ENCODE data around the gene BECN2.
A peak's percentile ranks its signal among the peaks of the same experiment; 100 is the strongest.
"Not testable (repeated sequence)": the region's sequence is repeated elsewhere in the genome, so short reads cannot be mapped to it uniquely, and the experiment has no call there.

The BECN2 gene

DNA sequence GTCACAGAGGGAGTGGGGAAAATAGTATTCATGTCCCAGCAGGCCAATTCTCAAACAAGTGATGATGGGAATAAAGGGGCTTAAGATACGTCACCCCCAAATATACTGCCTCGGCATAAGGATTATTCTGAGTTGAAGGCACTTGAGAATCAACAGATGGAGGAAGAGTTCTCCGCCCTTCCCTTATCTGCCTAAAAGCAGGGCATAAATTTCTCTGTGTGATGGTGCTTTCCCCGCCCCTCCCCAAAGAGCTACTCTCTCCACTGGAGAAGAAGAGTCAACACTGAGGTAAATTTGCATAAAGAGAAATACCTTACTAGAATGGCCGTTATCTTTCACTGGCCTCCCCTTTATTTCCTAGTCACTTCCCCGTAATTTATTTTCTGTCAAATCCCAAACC is 18.7 kb downstream of the BECN2 start:
- no peak for DNase-seq (ENCODE audit: low read depth in 1 of 2, low spot score in 1 of 2)

DNA sequence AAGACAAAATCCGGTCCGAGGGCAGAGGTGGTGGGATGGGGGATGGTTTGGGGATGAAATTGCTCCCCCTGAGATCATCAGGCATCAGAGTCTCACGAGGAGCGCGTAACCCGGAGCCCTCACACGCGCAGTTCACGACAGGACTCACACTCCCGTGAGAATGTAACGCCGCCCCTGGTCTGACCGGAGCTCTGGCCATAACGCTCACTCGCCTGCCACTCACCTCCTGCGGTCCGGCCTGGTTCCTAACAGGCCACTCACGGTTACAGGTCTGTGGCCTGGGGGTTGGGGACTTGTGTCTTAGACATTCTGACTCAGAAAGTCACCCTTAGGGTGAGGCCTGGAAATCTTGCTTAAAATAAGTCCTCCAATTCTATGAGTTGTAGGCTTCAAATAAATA is 21.5 kb downstream of the BECN2 start:
- no peak for DNase-seq (ENCODE audit: low read depth in 1 of 2, low spot score in 1 of 2)

DNA sequence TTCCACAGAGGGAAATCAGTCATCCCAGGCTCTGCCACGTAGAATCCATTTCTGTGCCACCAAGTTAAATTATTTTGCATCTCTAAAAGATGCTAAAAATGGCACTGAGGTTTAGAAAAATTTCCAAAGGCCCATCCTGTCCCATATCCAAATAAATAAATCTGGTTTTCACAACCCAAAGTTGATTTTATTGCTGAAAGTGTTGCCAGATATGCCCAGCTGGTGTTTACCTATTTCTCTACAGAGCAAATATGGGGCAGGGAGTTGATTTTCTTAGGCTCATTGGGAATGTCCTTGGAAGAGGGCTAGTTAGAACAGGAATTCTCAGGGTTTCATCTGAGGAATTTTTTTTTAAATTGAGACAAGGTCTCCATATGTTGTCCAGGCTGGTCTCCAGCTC is 22.4 kb downstream of the BECN2 start:
- no peak for DNase-seq (ENCODE audit: low read depth in 1 of 2, low spot score in 1 of 2)

DNA sequence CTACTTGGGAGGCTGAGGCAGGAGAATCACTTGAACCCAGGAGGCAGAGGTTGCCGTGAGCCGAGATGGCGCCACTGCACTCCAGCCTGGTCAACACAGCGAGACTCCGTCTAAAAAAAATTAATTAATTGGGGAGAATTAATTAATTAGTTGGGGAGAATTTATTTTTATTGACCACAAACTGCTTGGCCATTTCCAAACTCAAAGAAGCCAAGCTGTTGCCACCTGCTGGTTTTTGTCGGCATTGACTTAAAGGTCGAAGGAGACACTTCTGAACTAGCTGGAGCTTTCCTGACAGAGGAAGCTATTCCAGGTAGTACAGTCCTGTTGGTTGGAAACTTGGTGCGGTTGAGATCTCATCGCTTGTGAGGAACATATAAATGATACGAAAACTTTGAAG is 28.2 kb downstream of the BECN2 start:
- DNase-seq (ENCODE audit: low read depth in 1 of 2, low spot score in 1 of 2), result no peak

DNA sequence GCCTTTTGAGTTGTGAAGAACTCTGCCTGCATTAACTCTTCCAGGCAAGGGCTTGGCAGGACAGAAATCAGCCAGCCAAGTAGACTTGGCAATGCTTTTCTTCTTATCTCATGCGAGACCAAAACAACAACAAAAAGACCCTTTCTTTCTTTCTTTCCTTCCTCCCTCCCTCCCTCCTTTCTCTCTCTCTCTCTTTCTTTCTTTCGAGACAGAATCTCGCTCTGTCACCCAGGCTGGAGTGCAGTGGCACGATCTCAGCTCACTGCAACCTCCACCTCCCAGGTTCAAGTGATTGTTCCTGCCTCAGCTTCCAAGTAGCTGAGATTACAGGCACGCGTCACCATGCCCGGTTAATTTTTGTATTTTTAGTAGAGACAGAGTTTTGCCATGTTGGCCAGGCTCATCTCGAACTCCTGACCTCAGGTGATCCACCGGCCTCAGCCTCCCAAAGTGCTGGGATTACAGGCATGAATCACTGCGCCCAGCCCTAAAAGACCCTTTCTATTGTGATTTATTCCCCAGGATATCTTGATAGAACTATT is 30.9 kb downstream of the BECN2 start:
- not testable (repeated sequence) for DNase-seq (ENCODE audit: low read depth in 1 of 2, low spot score in 1 of 2)

DNA sequence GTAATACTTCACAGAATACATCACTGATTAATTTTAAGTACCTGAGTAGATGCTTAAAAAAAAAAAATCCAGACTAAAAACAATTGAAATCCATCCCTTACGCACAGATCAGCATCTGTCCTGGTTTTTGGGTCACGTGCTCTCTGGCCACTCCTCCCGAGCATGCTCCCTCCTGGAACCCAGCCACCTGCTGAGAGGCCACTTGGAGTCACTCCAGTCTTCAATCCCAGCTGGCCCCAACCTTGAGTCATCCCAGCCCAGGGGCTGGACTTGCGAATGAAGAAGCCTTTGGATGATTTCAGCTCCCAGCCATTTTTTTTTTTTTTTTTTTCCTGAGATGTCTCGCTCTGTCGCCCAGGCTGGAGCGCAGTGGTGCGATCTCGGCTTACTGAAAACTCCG is 32.5 kb downstream of the BECN2 start:
- no peak for DNase-seq (ENCODE audit: low read depth in 1 of 2, low spot score in 1 of 2)

DNA sequence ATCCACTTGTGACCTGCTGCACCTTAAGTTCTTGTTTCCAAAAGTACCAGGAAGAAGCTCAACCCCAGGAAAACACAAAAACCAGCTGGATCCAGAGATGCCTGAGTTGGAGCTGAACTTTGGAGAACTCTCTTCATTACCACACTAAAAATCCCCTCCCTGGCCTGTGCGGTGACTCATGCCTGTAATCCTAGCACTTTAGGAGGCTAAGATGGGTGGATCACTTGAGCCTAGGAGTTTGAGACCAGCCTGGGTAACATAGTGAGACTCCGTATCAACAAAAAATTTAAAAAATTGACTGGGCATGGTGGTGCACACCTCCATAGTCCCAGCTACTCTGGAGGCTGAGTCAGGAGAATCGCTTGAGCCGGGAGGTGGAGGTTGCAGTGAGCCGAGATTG is 35.2 kb downstream of the BECN2 start:
- DNase-seq (ENCODE audit: low read depth in 1 of 2, low spot score in 1 of 2), result no peak

DNA sequence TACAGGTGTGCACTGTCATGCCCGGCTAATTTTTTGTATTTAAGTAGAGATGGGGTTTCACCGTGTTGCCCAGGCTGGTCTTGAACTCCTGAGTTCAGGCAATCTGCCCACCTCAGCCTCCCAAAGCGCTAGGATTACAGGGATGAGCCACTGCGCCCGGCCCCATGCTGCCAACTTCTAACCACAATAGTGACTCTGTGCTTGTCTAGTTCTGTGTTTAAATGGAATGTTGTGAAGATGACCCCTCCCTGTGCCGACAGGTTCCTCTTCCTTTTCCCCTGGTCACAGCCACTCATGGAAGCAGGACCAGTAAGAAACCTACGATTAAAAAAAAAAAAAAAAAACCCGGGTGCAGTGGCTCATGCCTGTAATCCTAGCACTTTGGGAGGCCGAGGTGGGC is 36.6 kb downstream of the BECN2 start:
- no peak for DNase-seq (ENCODE audit: low read depth in 1 of 2, low spot score in 1 of 2)

DNA sequence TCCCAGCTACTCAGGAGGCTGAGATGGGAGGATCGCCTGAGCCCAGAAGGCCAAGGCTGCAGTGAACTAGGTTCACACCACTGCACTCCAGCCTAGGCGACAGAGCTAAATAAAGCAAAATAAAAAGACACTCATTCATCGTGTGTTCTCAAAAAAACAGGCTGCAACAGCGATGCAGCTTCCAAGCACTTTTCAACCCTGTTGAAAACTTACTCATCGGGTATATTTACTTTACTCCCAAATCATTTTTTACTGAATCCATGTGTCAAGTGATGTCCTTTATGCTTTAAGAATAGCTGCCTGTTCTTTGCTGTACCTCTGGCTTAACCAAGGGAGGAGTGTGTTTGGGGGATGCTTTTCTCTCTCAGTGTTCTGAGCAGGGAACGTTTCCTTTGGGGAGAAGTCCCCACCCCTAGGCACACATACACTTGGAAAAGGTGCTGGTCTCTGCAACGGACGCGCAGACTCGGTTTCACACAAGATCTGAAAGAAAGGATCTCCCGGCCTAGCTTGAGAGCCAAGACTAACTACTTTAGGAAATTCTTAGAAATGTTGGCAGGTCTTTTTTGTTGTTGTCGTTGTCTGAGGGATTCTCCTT is 39.9 kb downstream of the BECN2 start:
- DNase-seq (ENCODE audit: low read depth in 1 of 2, low spot score in 1 of 2), result no peak

DNA sequence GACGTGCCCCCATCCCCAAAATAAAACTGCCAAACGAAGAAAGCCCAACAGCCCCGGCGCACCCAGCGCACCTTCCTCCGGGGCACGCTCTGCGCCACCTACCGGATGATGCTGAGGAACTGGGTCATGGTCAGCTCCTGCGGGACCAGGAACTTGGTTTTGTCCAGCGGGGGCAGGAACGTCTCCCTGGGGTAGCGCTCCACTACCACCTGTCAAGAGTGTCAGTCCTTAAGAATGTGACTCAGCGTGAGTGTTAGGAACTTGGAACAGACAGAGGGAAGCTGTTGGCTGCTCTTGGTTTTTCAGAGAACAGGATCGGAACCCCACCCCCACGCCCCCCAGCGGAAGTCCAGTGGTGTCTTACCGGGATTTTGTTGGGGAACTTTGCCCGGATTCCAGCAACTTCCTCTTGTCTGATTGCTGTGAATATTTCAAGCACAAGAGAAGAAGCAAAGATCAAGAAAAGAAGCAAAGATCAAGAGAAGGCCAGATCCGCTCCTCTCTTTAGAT is 40.9 kb downstream of the BECN2 start:
- peak in 1 of 2 donors; percentile 13 for DNase-seq (ENCODE audit: low read depth in 1 of 2, low spot score in 1 of 2)

DNA sequence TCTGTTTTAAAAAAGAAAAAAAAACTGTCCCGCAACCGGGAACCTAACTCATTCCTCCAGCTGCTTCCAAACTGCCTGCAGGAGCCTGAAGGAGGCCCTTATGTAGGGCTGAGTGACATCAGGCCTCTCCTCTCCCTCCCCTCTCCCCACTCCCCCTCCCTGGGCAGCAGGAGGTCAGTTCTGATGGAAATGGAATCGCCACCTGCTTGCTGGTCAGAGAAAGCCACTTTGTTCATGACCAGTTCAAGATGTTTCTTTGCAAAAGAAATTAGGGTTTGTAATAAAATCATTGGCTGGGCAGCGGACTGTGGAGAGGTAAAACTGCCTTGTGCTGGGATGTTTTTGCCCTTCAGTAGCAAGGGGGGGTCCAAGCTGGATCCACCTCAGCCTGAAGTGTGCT is 41.5 kb downstream of the BECN2 start, which contains the start of gene MAP1LC3C:
Gene MAP1LC3C (minus strand): TSS at position 73 of the 400 bp plus-strand sequence. CDS start 90 bp downstream, outside the sequence.
- DNase-seq (ENCODE audit: low read depth in 1 of 2, low spot score in 1 of 2), result no peak

DNA sequence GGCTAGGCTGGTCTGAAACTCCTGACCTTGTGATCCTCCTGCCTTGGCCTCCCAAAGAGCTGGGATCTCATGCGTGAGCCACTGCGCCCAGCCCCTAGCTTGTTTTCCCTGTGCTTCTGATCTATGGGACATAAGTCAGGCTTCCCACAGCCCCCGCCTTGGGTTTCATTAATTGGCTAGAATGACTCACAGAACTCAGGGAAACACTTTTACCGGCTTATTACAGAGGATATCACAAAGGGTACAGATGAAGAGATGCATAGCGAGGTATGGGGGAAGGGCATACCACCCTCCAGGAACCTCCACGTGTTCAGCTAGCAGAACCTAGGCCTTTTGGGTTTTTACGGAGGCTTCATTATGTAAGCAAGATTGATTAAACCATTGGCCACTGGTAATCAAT is 42.9 kb downstream of the BECN2 start:
- no peak for DNase-seq (ENCODE audit: low read depth in 1 of 2, low spot score in 1 of 2)

DNA sequence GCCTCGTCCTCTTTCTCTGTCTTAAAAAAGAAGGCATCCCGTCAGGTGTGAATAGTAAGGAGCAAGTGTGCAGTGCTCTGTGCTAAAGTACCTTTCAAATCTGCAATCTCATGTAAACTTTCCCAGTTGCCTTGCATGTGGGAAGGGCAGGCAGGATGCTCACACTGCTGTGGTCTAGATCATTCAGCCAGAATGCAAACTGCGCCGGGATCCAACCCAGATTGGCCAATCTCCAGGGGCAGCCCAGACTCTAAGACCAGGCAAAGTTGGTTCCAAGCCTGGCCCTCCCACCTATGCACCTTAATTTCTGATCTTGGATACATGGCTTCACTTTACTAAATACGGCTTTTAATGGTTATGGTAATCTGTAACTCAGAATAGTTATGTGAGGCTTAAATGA is 44.5 kb downstream of the BECN2 start:
- no peak for DNase-seq (ENCODE audit: low read depth in 1 of 2, low spot score in 1 of 2)

DNA sequence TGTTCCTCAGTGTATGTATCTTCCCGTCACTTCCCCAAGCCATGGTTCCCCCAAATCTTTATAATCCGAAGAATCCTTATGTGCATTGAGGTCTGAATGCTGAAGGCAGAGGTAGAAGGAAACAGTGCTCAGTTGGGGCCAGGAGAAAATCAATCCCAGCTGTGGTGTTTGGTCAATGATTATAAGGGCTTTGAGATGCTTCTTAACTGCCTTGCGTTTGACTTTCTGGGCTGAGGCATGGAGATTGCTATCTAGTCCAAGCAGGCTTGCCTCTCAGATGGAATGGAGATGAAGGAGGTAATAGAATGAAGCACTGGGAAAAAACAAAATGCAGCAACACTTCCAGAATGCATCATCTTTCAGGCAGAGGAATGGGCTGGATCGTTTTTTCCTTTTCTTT is 44.9 kb downstream of the BECN2 start:
- DNase-seq (ENCODE audit: low read depth in 1 of 2, low spot score in 1 of 2), result no peak

DNA sequence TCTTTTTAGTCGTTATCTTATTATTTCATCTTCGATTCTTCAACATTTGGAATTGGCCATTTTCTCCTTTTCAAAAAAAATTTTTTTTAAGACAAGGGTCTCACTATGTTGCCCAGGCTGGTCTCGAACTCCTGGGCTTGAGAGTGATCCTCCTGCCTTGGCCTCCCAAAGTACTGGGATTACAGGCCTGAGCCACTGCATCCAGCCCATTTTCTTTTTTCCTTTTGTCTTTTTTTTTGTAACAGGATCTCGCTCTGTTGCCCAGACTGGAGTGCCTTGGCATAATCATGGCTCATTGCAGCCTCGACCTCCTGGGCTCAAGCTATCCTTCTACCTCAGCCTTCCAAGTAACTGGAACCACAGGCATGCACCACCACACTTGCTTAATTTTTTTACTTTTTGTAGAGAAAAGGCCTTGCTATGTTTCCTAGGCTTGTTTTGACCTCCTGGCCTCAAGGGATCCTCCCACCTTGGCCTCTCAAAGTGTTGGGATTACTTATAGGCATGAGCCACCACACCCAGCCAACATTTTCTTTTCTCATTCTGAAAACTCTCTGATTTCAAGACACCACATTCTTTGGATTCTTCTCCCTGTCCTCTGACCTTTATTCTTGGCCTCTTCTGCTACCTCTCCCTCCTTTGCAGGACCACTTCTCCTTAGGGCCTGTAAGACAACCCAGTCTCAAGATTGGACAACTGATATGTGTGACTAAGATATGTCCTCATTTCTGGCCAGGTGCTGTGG is 47.4 kb downstream of the BECN2 start:
- no peak for DNase-seq (ENCODE audit: low read depth in 1 of 2, low spot score in 1 of 2)

DNA sequence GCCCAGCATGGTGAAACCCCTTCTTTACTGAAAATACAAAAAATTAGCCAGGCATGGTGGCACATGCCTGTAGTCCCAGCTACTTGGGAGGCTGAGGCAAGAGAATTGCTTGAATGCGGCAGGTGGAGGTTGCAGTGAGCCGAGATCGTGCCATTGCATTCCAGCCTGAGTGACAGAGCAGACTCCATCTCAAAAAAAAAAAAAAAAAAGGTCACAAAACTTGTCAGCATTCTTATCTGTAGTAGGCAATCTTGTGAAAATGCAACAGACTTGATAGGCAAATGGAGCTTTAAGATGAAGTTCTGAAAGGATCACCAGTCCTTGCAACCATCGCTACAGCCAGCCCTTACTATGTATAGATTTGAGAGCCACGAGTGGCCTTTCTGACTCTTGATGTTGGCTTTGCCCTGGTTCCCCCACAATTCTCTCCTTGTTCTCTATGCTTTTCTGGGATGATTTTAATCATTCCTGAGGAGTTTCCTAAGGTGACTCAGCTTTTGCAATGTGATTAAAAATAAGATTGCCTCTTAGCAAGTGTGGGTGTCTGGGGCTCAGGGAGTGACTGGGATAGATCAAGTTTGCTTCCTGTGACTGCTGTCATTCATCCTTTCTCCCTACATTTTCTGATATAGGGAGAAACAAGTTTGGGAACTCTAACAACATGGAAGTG is 48.4 kb downstream of the BECN2 start:
- DNase-seq (ENCODE audit: low read depth in 1 of 2, low spot score in 1 of 2), result no peak

DNA sequence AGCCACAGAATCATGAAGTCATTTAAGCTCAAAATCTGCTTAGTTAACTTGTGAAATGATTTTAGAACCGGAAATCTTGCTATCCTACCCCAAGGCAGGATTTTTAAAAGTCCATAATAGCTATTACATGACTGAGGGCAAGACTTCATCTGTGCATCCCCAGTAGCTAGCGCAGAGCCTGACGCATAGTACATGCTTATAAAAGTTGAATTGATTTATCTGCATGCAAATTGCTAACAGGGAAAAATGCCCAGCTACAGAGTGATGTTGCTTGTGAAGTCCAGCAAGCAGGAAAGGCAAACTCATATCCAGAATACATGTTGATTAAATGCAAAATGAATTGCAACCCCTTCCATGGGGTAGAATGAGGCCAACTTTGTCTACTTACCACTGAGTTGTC is 49.4 kb downstream of the BECN2 start:
- DNase-seq (ENCODE audit: low read depth in 1 of 2, low spot score in 1 of 2), result no peak

All from activated T-helper 1 cell treated with anti-CD3 and anti-CD28 coated beads, Interleukin-2, amount 50 U/mL, for 16 hours (primary cell).